BLaER1 treated with 17β-estradiol and CSF1 and Interleukin-3, amounts not matched to agents 10 nM and 100 nM (cell line): ENCODE data around the gene CYP27A1.
A peak's percentile ranks its signal among the peaks of the same experiment; 100 is the strongest.

Source experiments
- H3K27ac ChIP-seq, 11 experiments: shearing (Covaris generic); formaldehyde crosslinking; 2 replicates each; pipeline ENCODE4 v1.8.1; 2022
- H3K27me3 ChIP-seq, 11 experiments: shearing (Covaris generic); formaldehyde crosslinking; 2 replicates each; pipeline ENCODE4 v1.8.1; 2022
- H3K36me3 ChIP-seq, 11 experiments: shearing (Covaris generic); formaldehyde crosslinking; 2 replicates each; pipeline ENCODE4 v1.8.1; 2022
- H3K4me1 ChIP-seq, 10 experiments: shearing (Covaris generic); formaldehyde crosslinking; 2 replicates each; pipeline ENCODE4 v1.8.1; 2022
- H3K4me2 ChIP-seq, 11 experiments: shearing (Covaris generic); formaldehyde crosslinking; 2 replicates each; pipeline ENCODE4 v1.8.1; 2022
- H3K4me3 ChIP-seq, 10 experiments: shearing (Covaris generic); formaldehyde crosslinking; 2 replicates each; pipeline ENCODE4 v1.8.1; 2022
- H3K9ac ChIP-seq, 11 experiments: shearing (Covaris generic); formaldehyde crosslinking; 2 replicates each; pipeline ENCODE4 v1.8.1; 2022
- H3K9me3 ChIP-seq, 11 experiments: shearing (Covaris generic); formaldehyde crosslinking; replicated peaks in 1 of 11; 2 replicates each; pipeline ENCODE4 v1.8.1; 2022
- H4K20me1 ChIP-seq, 11 experiments: shearing (Covaris generic); formaldehyde crosslinking; 2 replicates each; pipeline ENCODE4 v1.8.1; 2022
- Cebpa-rat ChIP-seq, 11 experiments: shearing (Covaris generic); IDR thresholded peaks; 2 replicates each; pipeline ENCODE4 v1.8.1; 2022

The CYP27A1 gene

GRCh38 chr2:218810256-218810655 is 28.3 kb downstream of the CYP27A1 start:
- peaks cover 0 to 1% (median 0%) of the 10 kb centered on the region in 11 experiments; a peak in 6 of 22 replicates for H3K9me3 ChIP-seq
- H3K27ac ChIP-seq: peak overlapping the region in 2 of 11 experiments; percentile 71 to 82; a peak in 2 of 22 replicates
- no peak for TF ChIP-seq Cebpa-rat (IDR thresholded peaks at IDR 0.05)
- no peak overlapping the region; a peak in 2 of 22 replicates for H3K9ac ChIP-seq
- peak overlapping the region in 2 of 11 experiments; percentile 76 to 80; a peak in 5 of 22 replicates for H3K4me2 ChIP-seq
- H3K36me3 ChIP-seq: no peaks in the 10 kb centered on the region
- H4K20me1 ChIP-seq: peaks cover 0 to 26% (median 0%) of the 10 kb centered on the region in 11 experiments; a peak in 2 of 22 replicates
- H3K27me3 ChIP-seq: peaks cover 10 to 95% (median 32%) of the 10 kb centered on the region in 11 experiments
- H3K4me1 ChIP-seq: peaks cover 14 to 97% (median 18%) of the 10 kb centered on the region in 10 experiments
- H3K4me3 ChIP-seq: no peak overlapping the region

GRCh38 chr2:218811382-218811781 is 29.4 kb downstream of the CYP27A1 start:
- peak overlapping the region in 3 of 11 experiments; percentile 47 to 82 (median 71); a peak in 6 of 22 replicates for H3K27ac ChIP-seq
- no peak overlapping the region for H3K4me3 ChIP-seq
- peak overlapping the region in 3 of 11 experiments; percentile 27 to 80 (median 76); a peak in 6 of 22 replicates for H3K4me2 ChIP-seq
- H3K27me3 ChIP-seq: peaks cover 5 to 89% (median 23%) of the 10 kb centered on the region in 11 experiments; a peak in 15 of 22 replicates
- no peaks in the 10 kb centered on the region for H3K9me3 ChIP-seq
- H3K4me1 ChIP-seq: peaks cover 4 to 97% (median 6%) of the 10 kb centered on the region in 10 experiments
- H3K36me3 ChIP-seq: no peaks in the 10 kb centered on the region
- peak in 3 of 11 experiments; percentile 34 to 82 (median 77); a peak in 4 of 22 replicates for TF ChIP-seq Cebpa-rat (IDR thresholded peaks at IDR 0.05)
- H4K20me1 ChIP-seq: peaks cover 0 to 26% (median 0%) of the 10 kb centered on the region in 11 experiments; a peak in 2 of 22 replicates
- H3K9ac ChIP-seq: peak overlapping the region in 2 of 11 experiments; percentile 36 to 55; a peak in 2 of 22 replicates

GRCh38 chr2:218812096-218812815 is 30.3 kb downstream of the CYP27A1 start:
- Histone ChIP-seq H3K9ac (peak overlapping the region in 2 of 11 experiments; percentile 36 to 55; a peak in 2 of 22 replicates), H3K4me1 (peaks cover 0 to 97% (median 0%) of the 10 kb centered on the region in 10 experiments; a peak in 7 of 20 replicates), H3K27me3 (peaks cover 4 to 87% (median 15%) of the 10 kb centered on the region in 11 experiments; a peak in 15 of 22 replicates), H4K20me1 (peaks cover 0 to 26% (median 0%) of the 10 kb centered on the region in 11 experiments; a peak in 2 of 22 replicates), H3K9me3 (no peaks in the 10 kb centered on the region), H3K27ac (peak overlapping the region in 3 of 11 experiments; percentile 47 to 82 (median 71); a peak in 6 of 22 replicates), H3K4me3 (no peak overlapping the region), H3K36me3 (no peaks in the 10 kb centered on the region), H3K4me2 (peak overlapping the region in 3 of 11 experiments; percentile 27 to 80 (median 76); a peak in 5 of 22 replicates)
- TF ChIP-seq Cebpa-rat (IDR thresholded peaks at IDR 0.05): no peak

- peaks cover 0 to 26% (median 0%) of the 10 kb centered on the region in 11 experiments; a peak in 2 of 22 replicates for H4K20me1 ChIP-seq
- no peak for TF ChIP-seq Cebpa-rat (IDR thresholded peaks at IDR 0.05)
Measured at GRCh38 chr2:218812861-218813260, 30.9 kb downstream of the CYP27A1 start.

GRCh38 chr2:218813771-218814460 is 32.0 kb downstream of the CYP27A1 start:
- Histone ChIP-seq H3K9ac (no peak overlapping the region), H3K4me2 (peak overlapping the region in 3 of 11 experiments; percentile 22 to 80 (median 76); a peak in 6 of 22 replicates), H3K4me3 (no peak overlapping the region; a peak in 1 of 20 replicates), H3K4me1 (peaks cover 0 to 100% (median 0%) of the 10 kb centered on the region in 10 experiments; a peak in 7 of 20 replicates), H3K27ac (peak overlapping the region in 1 of 11 experiments; percentile 46; a peak in 1 of 22 replicates), H4K20me1 (peaks cover 0 to 26% (median 0%) of the 10 kb centered on the region in 11 experiments; a peak in 2 of 22 replicates), H3K36me3 (no peaks in the 10 kb centered on the region), H3K27me3 (peaks cover 0 to 70% (median 0%) of the 10 kb centered on the region in 11 experiments; a peak in 9 of 22 replicates), H3K9me3 (no peaks in the 10 kb centered on the region)
- TF ChIP-seq Cebpa-rat (IDR thresholded peaks at IDR 0.05): no peak

More at GRCh38 chr2:218812861-218813260, 30.9 kb downstream of the CYP27A1 start:
- Histone ChIP-seq H3K4me3 (no peak overlapping the region), H3K4me1 (peaks cover 0 to 97% (median 0%) of the 10 kb centered on the region in 10 experiments; a peak in 7 of 20 replicates), H3K36me3 (no peaks in the 10 kb centered on the region), H3K9ac (no peak overlapping the region), H3K27me3 (peaks cover 0 to 81% (median 9%) of the 10 kb centered on the region in 11 experiments; a peak in 12 of 22 replicates), H3K27ac (peak overlapping the region in 1 of 11 experiments; percentile 82; a peak in 1 of 22 replicates), H3K4me2 (peak overlapping the region in 2 of 11 experiments; percentile 76 to 80; a peak in 4 of 22 replicates), H3K9me3 (no peaks in the 10 kb centered on the region)

- Histone ChIP-seq H3K27ac (peak overlapping the region in 1 of 11 experiments; percentile 46; a peak in 1 of 22 replicates), H3K36me3 (no peaks in the 10 kb centered on the region), H3K4me1 (peaks cover 0 to 100% (median 0%) of the 10 kb centered on the region in 10 experiments; a peak in 7 of 20 replicates), H4K20me1 (peaks cover 0 to 30% (median 0%) of the 10 kb centered on the region in 11 experiments; a peak in 2 of 22 replicates), H3K4me2 (peak overlapping the region in 3 of 11 experiments; percentile 22 to 80 (median 76); a peak in 6 of 22 replicates), H3K9me3 (no peaks in the 10 kb centered on the region), H3K9ac (no peak overlapping the region; a peak in 1 of 22 replicates), H3K4me3 (no peak overlapping the region), H3K27me3 (peaks cover 0 to 63% (median 0%) of the 10 kb centered on the region in 11 experiments; a peak in 9 of 22 replicates)
- no peak for TF ChIP-seq Cebpa-rat (IDR thresholded peaks at IDR 0.05)
Measured at GRCh38 chr2:218814540-218815243, 32.7 kb downstream of the CYP27A1 start.

- peaks cover 0 to 100% (median 0%) of the 10 kb centered on the region in 10 experiments; a peak in 8 of 20 replicates for H3K4me1 ChIP-seq
- H3K4me2 ChIP-seq: peak overlapping the region in 2 of 11 experiments; percentile 76 to 80; a peak in 4 of 22 replicates
- TF ChIP-seq Cebpa-rat (IDR thresholded peaks at IDR 0.05): no peak
Measured at GRCh38 chr2:218815244-218815637, 33.3 kb downstream of the CYP27A1 start.

More at GRCh38 chr2:218815244-218815637, 33.3 kb downstream of the CYP27A1 start:
- H3K27me3 ChIP-seq: peaks cover 0 to 58% (median 0%) of the 10 kb centered on the region in 11 experiments; a peak in 9 of 22 replicates
- no peak overlapping the region for H3K4me3 ChIP-seq
- no peak overlapping the region; a peak in 1 of 22 replicates for H3K9ac ChIP-seq
- H3K36me3 ChIP-seq: no peaks in the 10 kb centered on the region
- peaks cover 0 to 30% (median 0%) of the 10 kb centered on the region in 11 experiments; a peak in 2 of 22 replicates for H4K20me1 ChIP-seq
- H3K27ac ChIP-seq: peak overlapping the region in 1 of 11 experiments; percentile 46; a peak in 1 of 22 replicates
- H3K9me3 ChIP-seq: no peaks in the 10 kb centered on the region
